IPS DF 19.7 (cell line): ENCODE data around the gene IL19.

Experiments used
- DNase-seq: peaks from one replicate; pipeline ENCODE4 v3.0.0-alpha.2; 2013; ENCODE audit warnings: low read depth, low spot score

IL19 gene

GRCh38 chr1:206856674-206857464 is 86.3 kb downstream of the IL19 start:
- no peak for DNase-seq

GRCh38 chr1:206859082-206859521 is 88.5 kb downstream of the IL19 start:
- DNase-seq: no peak

GRCh38 chr1:206860165-206860564 is 89.6 kb downstream of the IL19 start:
- no peak for DNase-seq

- DNase-seq: no peak
These were observed 92.7 kb downstream of the IL19 start for GRCh38 chr1:206863266-206863665.

- peak; percentile 61 for DNase-seq
These were observed 94.5 kb downstream of the IL19 start, which contains the start of gene IL20 for GRCh38 chr1:206864939-206865671. Gene IL20 (plus strand): TSS chr1:206865623. CDS start chr1:206865853, 230 bp downstream.

GRCh38 chr1:206866062-206866461 is 95.5 kb downstream of the IL19 start:
- DNase-seq: no peak

GRCh38 chr1:206867239-206867638 is 96.7 kb downstream of the IL19 start:
- no peak for DNase-seq

- DNase-seq: no peak
These were observed 97.1 kb downstream of the IL19 start for GRCh38 chr1:206867716-206868115.

- no peak for DNase-seq
These were observed 97.7 kb downstream of the IL19 start for GRCh38 chr1:206868264-206868663.

GRCh38 chr1:206872139-206872538 is 101.6 kb downstream of the IL19 start:
- no peak for DNase-seq

GRCh38 chr1:206873603-206874188 is 103.1 kb downstream of the IL19 start:
- DNase-seq: no peak

GRCh38 chr1:206875752-206876377 is 105.3 kb downstream of the IL19 start:
- no peak for DNase-seq

GRCh38 chr1:206878456-206878855 is 107.9 kb downstream of the IL19 start:
- no peak for DNase-seq

GRCh38 chr1:206880314-206880713 is 109.7 kb downstream of the IL19 start:
- DNase-seq: no peak

GRCh38 chr1:206882555-206882954 is 112.0 kb downstream of the IL19 start:
- no peak for DNase-seq

GRCh38 chr1:206883160-206883559 is 112.6 kb downstream of the IL19 start:
- DNase-seq: no peak

- DNase-seq: no peak
These were observed 113.3 kb downstream of the IL19 start for GRCh38 chr1:206883876-206884275.

GRCh38 chr1:206885341-206886060 is 114.9 kb downstream of the IL19 start:
- DNase-seq: no peak

- DNase-seq: no peak
These were observed 116.3 kb downstream of the IL19 start for GRCh38 chr1:206886831-206887230.

GRCh38 chr1:206887701-206888100 is 117.1 kb downstream of the IL19 start:
- no peak for DNase-seq
